HEK293 (cell line): Measurements from ENCODE around the gene CEP85.

Source experiments
- CTCF ChIA-PET: fragments of 350-600 bp; formaldehyde crosslinking; extraction: SDS; loops from one replicate; lab custom pipeline; 2021; ENCODE audit warnings: antibody characterized with exemption; lab: Yijun Ruan, JAX
- POLR2A ChIA-PET: fragments of 300-600 bp; formaldehyde crosslinking; extraction: SDS; loops from one replicate; lab custom pipeline; 2020; ENCODE audit warnings: antibody characterized with exemption, inconsistent platforms; lab: Yijun Ruan, JAX
- H3K27ac ChIP-seq: fragments of 200-500 bp; sonication (Bioruptor generic); 2 replicates; pipeline ENCODE4 v1.5.1; 2014; ENCODE audit warnings: low read depth, low read length, control low read depth, inconsistent platforms; ENCODE audit errors: extremely low read depth
- H3K36me3 ChIP-seq, 2 experiments: fragments of 200-500 bp in 1 of 2; sonication (Bioruptor generic) in 1 of 2; 1 replicate in 1 of 2; 2 replicates in 1 of 2; pipeline ENCODE4 v1.5.1; 2014 to 2017; ENCODE audit warnings: inconsistent platforms in 2 of 2, low read length in 2 of 2; ENCODE audit not compliant: control insufficient read depth in 2 of 2, insufficient read depth in 1 of 2
- H3K4me1 ChIP-seq: fragments of 200-500 bp; sonication (Bioruptor generic); 2 replicates; pipeline ENCODE4 v1.5.1; 2014; ENCODE audit warnings: mild to moderate bottlenecking, low read length, inconsistent platforms; ENCODE audit not compliant: control insufficient read depth, insufficient read depth
- H3K4me3 ChIP-seq: 2 replicates; pipeline ENCODE4 v1.5.1; 2011; ENCODE audit warnings: low read depth, mild to moderate bottlenecking, control low read depth, low read length, moderate library complexity
- H3K9me3 ChIP-seq: fragments of 200-500 bp; sonication (Bioruptor generic); 2 replicates; pipeline ENCODE4 v1.5.1; 2014; ENCODE audit warnings: low read depth, low read length, inconsistent platforms; ENCODE audit not compliant: control insufficient read depth, insufficient read depth
- CTCF ChIP-seq: fragments of 450-650 bp; formaldehyde crosslinking; IDR thresholded peaks from 2 replicates; pipeline ENCODE4 v1.5.1; 2016; ENCODE audit warnings: missing biosample characterization, missing genetic modification characterization
- ELK4 ChIP-seq: IDR thresholded peaks from 2 replicates; pipeline ENCODE4 v1.6.1; 2011; ENCODE audit warnings: mild to moderate bottlenecking, low read depth, low read length, borderline replicate concordance
- KLF9 ChIP-seq: fragments of 450-650 bp; formaldehyde crosslinking; IDR thresholded peaks from 2 replicates; pipeline ENCODE4 v1.5.1; 2016; ENCODE audit warnings: missing biosample characterization, missing genetic modification characterization, low read depth
- PRDM10 ChIP-seq: fragments of 450-650 bp; formaldehyde crosslinking; IDR thresholded peaks from 2 replicates; pipeline ENCODE4 v1.5.1; 2016; ENCODE audit warnings: missing biosample characterization, missing genetic modification characterization
- PRDM4 ChIP-seq: fragments of 450-650 bp; formaldehyde crosslinking; IDR thresholded peaks from 2 replicates; pipeline ENCODE4 v1.5.1; 2017; ENCODE audit warnings: missing biosample characterization, missing genetic modification characterization
- RBAK ChIP-seq: fragments of 450-650 bp; formaldehyde crosslinking; IDR thresholded peaks from 2 replicates; pipeline ENCODE4 v1.5.1; 2016; ENCODE audit warnings: missing biosample characterization, missing genetic modification characterization
- SP7 ChIP-seq: fragments of 450-650 bp; formaldehyde crosslinking; IDR thresholded peaks from 2 replicates; pipeline ENCODE4 v1.5.1; 2016; ENCODE audit warnings: missing biosample characterization, missing genetic modification characterization
- TRIM28 ChIP-seq: IDR thresholded peaks from 2 replicates; pipeline ENCODE4 v1.6.1; 2011; ENCODE audit warnings: low read length, control low read depth, borderline replicate concordance
- ZBTB48 ChIP-seq: fragments of 450-650 bp; formaldehyde crosslinking; IDR thresholded peaks from 2 replicates; pipeline ENCODE4 v1.5.1; 2016; ENCODE audit warnings: missing biosample characterization, missing genetic modification characterization
- ZBTB6 ChIP-seq: fragments of 450-650 bp; formaldehyde crosslinking; IDR thresholded peaks from 2 replicates; pipeline ENCODE4 v1.5.1; 2017; ENCODE audit warnings: missing biosample characterization, missing genetic modification characterization
- ZFP37 ChIP-seq: fragments of 450-650 bp; formaldehyde crosslinking; IDR thresholded peaks from 2 replicates; pipeline ENCODE4 v1.5.1; 2016; ENCODE audit warnings: missing biosample characterization, missing genetic modification characterization
- ZNF426 ChIP-seq: fragments of 450-650 bp; formaldehyde crosslinking; IDR thresholded peaks from 2 replicates; pipeline ENCODE4 v1.5.1; 2017; ENCODE audit warnings: missing biosample characterization, missing genetic modification characterization, mild to moderate bottlenecking, inconsistent platforms, moderate library complexity
- ZNF501 ChIP-seq: fragments of 450-650 bp; formaldehyde crosslinking; IDR thresholded peaks from 2 replicates; pipeline ENCODE4 v1.5.1; 2016; ENCODE audit warnings: missing biosample characterization, missing genetic modification characterization
- ZNF518A ChIP-seq: fragments of 450-650 bp; formaldehyde crosslinking; conservative IDR thresholded peaks from 2 replicates; pipeline ENCODE4 v1.5.1; 2016; ENCODE audit warnings: low read depth, missing biosample characterization, missing genetic modification characterization
- ZNF610 ChIP-seq: fragments of 450-650 bp; formaldehyde crosslinking; IDR thresholded peaks from 2 replicates; pipeline ENCODE4 v1.5.1; 2016; ENCODE audit warnings: missing biosample characterization, missing genetic modification characterization, borderline replicate concordance
- ZNF654 ChIP-seq: fragments of 450-650 bp; formaldehyde crosslinking; IDR thresholded peaks from 2 replicates; pipeline ENCODE4 v1.5.1; 2016; ENCODE audit warnings: low read depth, missing biosample characterization, missing genetic modification characterization
- ZNF658 ChIP-seq: fragments of 450-650 bp; formaldehyde crosslinking; IDR thresholded peaks from 2 replicates; pipeline ENCODE4; 2016; ENCODE audit warnings: missing biosample characterization, missing genetic modification characterization
- ZNF704 ChIP-seq: fragments of 450-650 bp; formaldehyde crosslinking; IDR thresholded peaks from 2 replicates; pipeline ENCODE4 v1.5.1; 2016; ENCODE audit warnings: missing biosample characterization, missing genetic modification characterization
- ZNF837 ChIP-seq: fragments of 450-650 bp; formaldehyde crosslinking; IDR thresholded peaks from 2 replicates; pipeline ENCODE4 v1.5.1; 2016; ENCODE audit warnings: missing biosample characterization, missing genetic modification characterization

CEP85 gene

GRCh38 chr1:26233903-26234643 lies at the start of gene CEP85:
Gene CEP85 (plus strand): TSS chr1:26234200. CDS start chr1:26239784, 5,584 bp downstream.
- Histone ChIP-seq H3K4me3 (peak within 1 kb of the TSS; percentile 60), H3K4me1 (no peaks in the 10 kb centered on the region), H3K27ac (peak within 1 kb of the TSS; percentile 61), H3K9me3 (no peaks in the 10 kb centered on the region), H3K36me3 (no peaks in the 10 kb centered on the region)
- ChIA-PET CTCF (interaction anchor here (0.5 to 2.4 kb wide), 41 partner anchors 12 to 1991 kb away, joined by 3 to 32 read pairs (median 5); partner anchors contain the start of genes C1orf232, CATSPER4, ZNF593 and ZNF593OS), POLR2A (interaction anchor here (0.6 to 2.1 kb wide), 18 partner anchors 9 to 802 kb away, joined by 3 to 23 read pairs (median 4); partner anchors contain the start of genes CATSPER4, DHDDS, PDIK1L and ZNF593)
- peak; percentile 96 for TF ChIP-seq CTCF
- no peak for TF ChIP-seq ZNF518A (tag by site-specific recombination)
- no peak for TF ChIP-seq RBAK (tag by site-specific recombination)
- no peak for TF ChIP-seq ZNF658 (tag by site-specific recombination)
- no peak for TF ChIP-seq ELK4
- TF ChIP-seq ZBTB6 (tag by site-specific recombination) = no peak
- peak; percentile 66; the same call in 1 of the 2 replicates for TF ChIP-seq KLF9 (tag by site-specific recombination)
- TF ChIP-seq PRDM4 (tag by site-specific recombination) = 0 out of 2 replicates have a peak, but pooled peaks have one; percentile 25
- TF ChIP-seq ZNF654 (tag by site-specific recombination) = peak; percentile 73
- peak; percentile 71 for TF ChIP-seq SP7
- TF ChIP-seq ZNF704 (tag by site-specific recombination) = 0 out of 2 replicates have a peak, but pooled peaks have one; percentile 27
- no peak for TF ChIP-seq ZNF837 (tag by site-specific recombination)
- peak; percentile 56; the same call in 1 of the 2 replicates for TF ChIP-seq PRDM10
- no peak for TF ChIP-seq ZNF426
- TF ChIP-seq ZFP37 = peak; percentile 66; the same call in 1 of the 2 replicates
- peak; percentile 86; the same call in 1 of the 2 replicates for TF ChIP-seq ZBTB48
- TF ChIP-seq TRIM28 = peak; percentile 29; the same call in 1 of the 2 replicates
- no peak; the same call in 1 of the 2 replicates for TF ChIP-seq ZNF610 (tag by site-specific recombination)
- peak; percentile 92 for TF ChIP-seq ZNF501 (tag by site-specific recombination)
